ENCODE data around the gene APLN. TPM values are rescaled to one million over a fixed set of nuclear protein-coding genes. Genes with fewer than 3 reads are reported as not detected.

APLN gene, protein sequence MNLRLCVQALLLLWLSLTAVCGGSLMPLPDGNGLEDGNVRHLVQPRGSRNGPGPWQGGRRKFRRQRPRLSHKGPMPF
- under 1 TPM in 2 of 4 donors, not detected in 2; 0.19 to 0.44 TPM for total RNA-seq

DNA sequence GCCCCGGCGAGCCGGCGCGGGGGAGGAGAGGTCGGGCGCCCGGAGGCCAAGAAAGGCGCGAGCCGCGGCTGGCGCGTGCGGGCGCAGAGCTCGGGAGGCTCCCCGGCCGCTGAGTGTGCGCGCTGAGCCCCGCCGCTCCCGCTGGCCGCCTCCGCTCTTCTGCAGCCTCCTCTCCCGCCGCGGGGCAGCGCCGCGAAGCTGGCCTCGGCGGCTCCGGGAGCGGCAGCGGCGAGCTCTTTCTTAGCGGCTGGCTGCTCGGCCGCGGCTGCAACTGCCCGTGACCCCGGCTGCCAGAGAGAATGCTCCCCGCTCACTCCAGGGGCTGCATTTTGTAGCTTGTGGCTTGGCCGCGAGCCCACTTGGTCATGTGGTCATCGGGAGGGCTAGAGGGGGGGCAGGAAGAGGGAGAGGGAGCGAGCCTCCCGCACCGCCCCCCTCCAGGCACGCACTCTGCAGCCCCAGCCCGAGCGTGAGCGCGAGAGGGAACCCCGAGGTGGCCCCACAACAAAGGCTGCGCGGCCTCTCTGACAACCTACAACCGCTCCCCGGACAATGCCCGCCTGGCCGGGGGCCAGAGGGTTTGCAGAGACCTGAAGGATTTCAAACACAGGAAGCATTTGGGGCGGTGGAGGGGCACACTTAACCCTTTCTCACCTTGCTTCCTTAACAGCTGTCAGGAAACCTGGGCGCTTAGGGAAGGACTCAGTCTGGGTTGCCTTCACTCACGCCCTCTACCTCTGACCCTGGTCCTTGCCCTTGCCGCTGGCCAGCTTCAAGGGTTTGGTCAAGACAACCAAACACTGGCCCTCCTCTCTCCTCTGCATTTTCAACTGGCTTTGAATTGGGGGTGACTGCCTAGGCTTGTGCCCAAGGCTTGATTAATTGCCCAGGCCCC lies at the start of gene APLN:
Gene APLN (minus strand): TSS at position 305 of the 895 bp plus-strand sequence. CDS start 326 bp downstream, outside the sequence.
- TF ChIP-seq, protein P1, sequence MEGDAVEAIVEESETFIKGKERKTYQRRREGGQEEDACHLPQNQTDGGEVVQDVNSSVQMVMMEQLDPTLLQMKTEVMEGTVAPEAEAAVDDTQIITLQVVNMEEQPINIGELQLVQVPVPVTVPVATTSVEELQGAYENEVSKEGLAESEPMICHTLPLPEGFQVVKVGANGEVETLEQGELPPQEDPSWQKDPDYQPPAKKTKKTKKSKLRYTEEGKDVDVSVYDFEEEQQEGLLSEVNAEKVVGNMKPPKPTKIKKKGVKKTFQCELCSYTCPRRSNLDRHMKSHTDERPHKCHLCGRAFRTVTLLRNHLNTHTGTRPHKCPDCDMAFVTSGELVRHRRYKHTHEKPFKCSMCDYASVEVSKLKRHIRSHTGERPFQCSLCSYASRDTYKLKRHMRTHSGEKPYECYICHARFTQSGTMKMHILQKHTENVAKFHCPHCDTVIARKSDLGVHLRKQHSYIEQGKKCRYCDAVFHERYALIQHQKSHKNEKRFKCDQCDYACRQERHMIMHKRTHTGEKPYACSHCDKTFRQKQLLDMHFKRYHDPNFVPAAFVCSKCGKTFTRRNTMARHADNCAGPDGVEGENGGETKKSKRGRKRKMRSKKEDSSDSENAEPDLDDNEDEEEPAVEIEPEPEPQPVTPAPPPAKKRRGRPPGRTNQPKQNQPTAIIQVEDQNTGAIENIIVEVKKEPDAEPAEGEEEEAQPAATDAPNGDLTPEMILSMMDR (IDR thresholded peaks at IDR 0.05; ENCODE audit: low read depth), result no peak

DNA sequence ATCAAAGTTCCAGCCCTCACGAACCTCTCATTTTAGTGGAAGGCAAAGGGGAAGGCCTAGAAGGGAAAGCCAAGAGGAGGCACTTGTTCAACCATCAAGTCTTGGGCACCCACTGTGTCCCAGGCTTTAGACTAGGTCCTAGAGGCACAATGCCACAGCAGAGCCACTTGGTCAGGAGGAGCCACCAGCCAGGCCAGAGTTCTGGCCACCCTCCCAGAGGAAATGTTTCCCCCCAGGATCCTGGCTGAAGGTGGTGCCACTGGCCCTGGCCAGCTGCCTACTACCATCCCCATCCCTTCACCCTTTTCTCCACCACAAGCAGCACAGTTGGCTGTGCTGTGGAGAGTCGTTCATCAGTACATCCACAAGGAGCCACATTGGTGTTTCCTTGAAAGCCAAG lies 49.7 kb upstream of the APLN start:
- TF ChIP-seq, protein P1 (IDR thresholded peaks at IDR 0.05; ENCODE audit: low read depth), result no peak

DNA sequence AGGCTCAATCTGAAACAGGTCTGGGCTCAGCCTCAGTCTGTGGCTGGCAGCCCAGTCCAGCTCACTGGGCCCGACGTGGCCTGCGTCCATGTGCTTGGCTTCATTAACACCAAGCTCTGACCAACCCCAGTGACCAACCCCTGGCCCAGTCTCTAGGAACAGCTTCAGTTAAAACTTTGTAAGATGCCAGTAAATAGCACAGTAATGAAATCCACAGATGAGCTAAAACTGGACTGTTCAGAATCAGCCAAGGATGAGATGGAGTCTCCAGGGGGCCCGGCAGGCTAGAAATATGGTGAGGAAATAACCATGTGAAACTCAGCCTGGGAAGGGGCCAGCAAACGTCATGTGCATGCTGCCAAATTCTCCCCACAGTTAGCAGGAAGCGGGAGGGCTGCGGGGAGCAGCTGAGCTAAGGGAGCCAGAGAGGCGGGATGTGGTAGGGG lies 46.9 kb upstream of the APLN start:
- TF ChIP-seq, protein P1 (IDR thresholded peaks at IDR 0.05; ENCODE audit: low read depth), result no peak

DNA sequence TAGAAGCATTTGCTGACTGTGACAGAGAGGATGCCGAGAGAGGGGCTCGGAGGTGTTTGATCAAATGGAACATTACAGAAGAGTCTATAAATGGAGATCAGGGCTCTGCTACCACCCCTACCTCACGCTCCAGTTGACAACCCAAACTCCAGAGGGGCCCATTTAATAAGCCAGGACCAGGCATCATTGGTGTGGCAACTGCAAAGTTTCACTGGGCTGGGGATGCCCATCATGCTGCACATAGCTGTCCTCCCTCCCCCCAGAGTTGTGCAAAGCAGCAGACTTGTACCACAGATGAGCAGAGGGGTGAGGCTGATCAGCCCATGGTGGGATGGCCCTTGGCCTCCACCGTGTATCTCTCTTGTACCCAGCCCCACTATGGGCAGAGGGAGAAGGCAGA lies 45.8 kb upstream of the APLN start:
- TF ChIP-seq, protein P1 (IDR thresholded peaks at IDR 0.05; ENCODE audit: low read depth), result no peak

DNA sequence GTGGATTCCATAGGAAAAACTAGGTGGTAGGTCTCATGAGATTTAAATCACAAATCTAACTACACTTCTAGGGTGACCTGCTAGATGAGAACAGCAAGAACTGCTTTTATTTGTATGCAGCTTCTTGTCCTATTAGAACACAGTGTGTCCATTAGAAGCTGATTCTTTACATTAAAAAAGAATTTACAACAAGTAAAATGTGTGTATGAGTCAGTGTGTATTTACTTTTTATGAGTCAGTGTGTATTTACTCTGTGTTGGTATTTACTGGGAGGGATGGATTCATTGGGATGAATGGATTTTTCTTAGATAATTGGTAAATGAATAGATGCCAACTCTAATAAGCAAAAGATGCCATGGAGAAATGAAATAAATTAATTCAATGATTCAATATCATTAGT lies 43.4 kb upstream of the APLN start:
- TF ChIP-seq, protein P1 (IDR thresholded peaks at IDR 0.05; ENCODE audit: low read depth), result no peak

DNA sequence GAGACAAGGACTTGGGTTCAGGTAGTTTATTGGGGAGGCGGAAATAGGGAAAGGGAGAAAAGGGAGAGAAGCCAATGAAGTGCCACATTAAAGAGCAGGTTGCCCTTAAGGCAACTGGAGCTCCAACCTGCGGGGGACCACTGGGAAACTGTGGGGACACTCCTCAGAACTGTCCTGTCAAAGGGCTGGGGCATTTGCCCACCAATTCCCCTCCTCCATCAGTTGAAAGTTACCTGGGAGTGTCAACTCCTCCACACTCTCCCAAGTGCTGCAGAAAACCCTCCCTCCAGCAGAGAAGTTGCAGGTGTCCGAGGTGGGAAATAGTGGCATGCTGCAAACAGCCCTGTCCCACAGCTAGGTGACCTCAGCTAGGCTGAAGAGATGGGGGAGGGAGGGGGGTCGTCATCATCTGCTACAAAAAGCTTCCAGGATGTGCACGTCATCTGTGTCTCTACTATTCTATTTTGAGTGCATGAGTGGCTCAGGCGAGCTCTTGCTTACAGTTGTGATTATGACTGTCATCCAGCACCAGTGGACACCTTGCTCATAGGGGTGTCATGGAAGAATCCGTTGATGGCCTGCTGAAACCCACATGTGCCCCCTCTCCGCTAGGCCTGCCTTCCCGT lies 42.6 kb upstream of the APLN start:
- TF ChIP-seq, protein P1 (IDR thresholded peaks at IDR 0.05; ENCODE audit: low read depth), result no peak
